ENCODE data around the gene SH3BGR. TPM values are rescaled to one million over a fixed set of nuclear protein-coding genes. Genes with fewer than 3 reads are reported as not detected.

Gene SH3BGR
- polyA plus RNA-seq, 1 donor (not counting 4 experiments of a cell fraction or from before 2014, with no cell fraction given): 1.4 TPM

GRCh38 chr21:39422527-39423241 is 29.1 kb upstream of the SH3BGR start:
- Histone ChIP-seq H3K9me3 (ENCODE audit: control insufficient read depth, low read depth, low read length) (no peaks in the 10 kb centered on the region), H2AFZ (ENCODE audit: control insufficient read depth, low read length) (no peak overlapping the region), H4K20me1 (ENCODE audit: control insufficient read depth, extremely low read depth, insufficient read depth, low read length) (no peaks in the 10 kb centered on the region), H3K27ac (ENCODE audit: control insufficient read depth, insufficient read depth, low read length) (no peak overlapping the region), H3K4me1 (ENCODE audit: control insufficient read depth, extremely low read depth, insufficient read depth, low read length) (no peaks in the 10 kb centered on the region), H3K27me3 (ENCODE audit: control insufficient read depth, extremely low read depth, insufficient read depth, low read length) (no peaks in the 10 kb centered on the region), H3K36me3 (ENCODE audit: control insufficient read depth in 2 of 2, extremely low read depth in 1 of 2, insufficient read depth in 2 of 2, low read length in 2 of 2) (no peaks in the 10 kb centered on the region), H3K79me2 (ENCODE audit: control insufficient read depth, insufficient read depth, low read length) (no peaks in the 10 kb centered on the region), H3K4me2 (ENCODE audit: control insufficient read depth, extremely low read depth, insufficient read depth, low read depth, low read length) (no peak overlapping the region), H3K9me1 (ENCODE audit: control insufficient read depth, extremely low read depth, insufficient read depth, low read length) (no peaks in the 10 kb centered on the region), H3K4me3 (ENCODE audit: control insufficient read depth in 2 of 3, extremely low read depth in 1 of 3, insufficient read depth in 2 of 3, low read depth in 1 of 3, low read length in 3 of 3) (no peak overlapping the region), H3K9ac (ENCODE audit: control insufficient read depth, extremely low read depth, insufficient read depth, low read length) (no peak overlapping the region)
- FAIRE-seq (no peak), DNase-seq (ENCODE audit: low read depth, low spot score) (no peak)
- TF ChIP-seq EZH2 (IDR thresholded peaks at IDR 0.05; ENCODE audit: low read length): no peak
- TF ChIP-seq, protein P1, sequence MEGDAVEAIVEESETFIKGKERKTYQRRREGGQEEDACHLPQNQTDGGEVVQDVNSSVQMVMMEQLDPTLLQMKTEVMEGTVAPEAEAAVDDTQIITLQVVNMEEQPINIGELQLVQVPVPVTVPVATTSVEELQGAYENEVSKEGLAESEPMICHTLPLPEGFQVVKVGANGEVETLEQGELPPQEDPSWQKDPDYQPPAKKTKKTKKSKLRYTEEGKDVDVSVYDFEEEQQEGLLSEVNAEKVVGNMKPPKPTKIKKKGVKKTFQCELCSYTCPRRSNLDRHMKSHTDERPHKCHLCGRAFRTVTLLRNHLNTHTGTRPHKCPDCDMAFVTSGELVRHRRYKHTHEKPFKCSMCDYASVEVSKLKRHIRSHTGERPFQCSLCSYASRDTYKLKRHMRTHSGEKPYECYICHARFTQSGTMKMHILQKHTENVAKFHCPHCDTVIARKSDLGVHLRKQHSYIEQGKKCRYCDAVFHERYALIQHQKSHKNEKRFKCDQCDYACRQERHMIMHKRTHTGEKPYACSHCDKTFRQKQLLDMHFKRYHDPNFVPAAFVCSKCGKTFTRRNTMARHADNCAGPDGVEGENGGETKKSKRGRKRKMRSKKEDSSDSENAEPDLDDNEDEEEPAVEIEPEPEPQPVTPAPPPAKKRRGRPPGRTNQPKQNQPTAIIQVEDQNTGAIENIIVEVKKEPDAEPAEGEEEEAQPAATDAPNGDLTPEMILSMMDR (optimal IDR thresholded peaks at IDR 0.05 in 1 of 3, IDR thresholded peaks at IDR 0.05 in 1 of 3, conservative IDR thresholded peaks at IDR 0.05 in 1 of 3; ENCODE audit: extremely low read depth in 1 of 3, insufficient read depth in 2 of 3, low read length in 3 of 3): no peak
- dilution Hi-C loops (cut with MboI; ENCODE audit: extremely low pct_ligation_motif_present, low sequenced_read_pairs): no loop called here

GRCh38 chr21:39429445-39429844 is 22.3 kb upstream of the SH3BGR start:
- H3K79me2 ChIP-seq (ENCODE audit: control insufficient read depth, insufficient read depth, low read length): no peaks in the 10 kb centered on the region
- no peaks in the 10 kb centered on the region for H3K4me1 ChIP-seq (ENCODE audit: control insufficient read depth, extremely low read depth, insufficient read depth, low read length)
- no peak overlapping the region for H3K9ac ChIP-seq (ENCODE audit: control insufficient read depth, extremely low read depth, insufficient read depth, low read length)
- no peak for TF ChIP-seq EZH2 (IDR thresholded peaks at IDR 0.05; ENCODE audit: low read length)
- TF ChIP-seq, protein P1 (optimal IDR thresholded peaks at IDR 0.05 in 1 of 3, IDR thresholded peaks at IDR 0.05 in 1 of 3, conservative IDR thresholded peaks at IDR 0.05 in 1 of 3; ENCODE audit: extremely low read depth in 1 of 3, insufficient read depth in 2 of 3, low read length in 3 of 3): no peak
- DNase-seq (ENCODE audit: low read depth, low spot score) (no peak), FAIRE-seq (no peak)
- no peaks in the 10 kb centered on the region for H3K9me1 ChIP-seq (ENCODE audit: control insufficient read depth, extremely low read depth, insufficient read depth, low read length)
- dilution Hi-C loops (cut with MboI; ENCODE audit: extremely low pct_ligation_motif_present, low sequenced_read_pairs): no loop called here
- no peaks in the 10 kb centered on the region for H3K27me3 ChIP-seq (ENCODE audit: control insufficient read depth, extremely low read depth, insufficient read depth, low read length)
- H3K4me3 ChIP-seq (ENCODE audit: control insufficient read depth in 2 of 3, extremely low read depth in 1 of 3, insufficient read depth in 2 of 3, low read depth in 1 of 3, low read length in 3 of 3): no peak overlapping the region
- no peak overlapping the region for H2AFZ ChIP-seq (ENCODE audit: control insufficient read depth, low read length)
- H3K36me3 ChIP-seq (ENCODE audit: control insufficient read depth in 2 of 2, extremely low read depth in 1 of 2, insufficient read depth in 2 of 2, low read length in 2 of 2): no peaks in the 10 kb centered on the region
- H3K4me2 ChIP-seq (ENCODE audit: control insufficient read depth, extremely low read depth, insufficient read depth, low read depth, low read length): no peak overlapping the region
- H4K20me1 ChIP-seq (ENCODE audit: control insufficient read depth, extremely low read depth, insufficient read depth, low read length): no peaks in the 10 kb centered on the region
- H3K9me3 ChIP-seq (ENCODE audit: control insufficient read depth, low read depth, low read length): no peaks in the 10 kb centered on the region
- no peak overlapping the region for H3K27ac ChIP-seq (ENCODE audit: control insufficient read depth, insufficient read depth, low read length)
